Stimulated activated CD8-positive, alpha-beta memory T cell treated with anti-CD3 and anti-CD28 coated beads, Interleukin-7, amount 100 ng/mL, for 4 hours (primary cell): ENCODE measurements around the gene MAPKBP1.
"Not testable (repeated sequence)": the region's sequence is repeated elsewhere in the genome, so short reads cannot be mapped to it uniquely, and the experiment has no call there.

ENCODE experiments used
- DNase-seq, 2 donors: peaks; one replicate each; pipeline ENCODE4 v3.0.0-alpha.2; 2020; ENCODE audit warnings: low read depth in 2 of 2

MAPKBP1 gene, protein sequence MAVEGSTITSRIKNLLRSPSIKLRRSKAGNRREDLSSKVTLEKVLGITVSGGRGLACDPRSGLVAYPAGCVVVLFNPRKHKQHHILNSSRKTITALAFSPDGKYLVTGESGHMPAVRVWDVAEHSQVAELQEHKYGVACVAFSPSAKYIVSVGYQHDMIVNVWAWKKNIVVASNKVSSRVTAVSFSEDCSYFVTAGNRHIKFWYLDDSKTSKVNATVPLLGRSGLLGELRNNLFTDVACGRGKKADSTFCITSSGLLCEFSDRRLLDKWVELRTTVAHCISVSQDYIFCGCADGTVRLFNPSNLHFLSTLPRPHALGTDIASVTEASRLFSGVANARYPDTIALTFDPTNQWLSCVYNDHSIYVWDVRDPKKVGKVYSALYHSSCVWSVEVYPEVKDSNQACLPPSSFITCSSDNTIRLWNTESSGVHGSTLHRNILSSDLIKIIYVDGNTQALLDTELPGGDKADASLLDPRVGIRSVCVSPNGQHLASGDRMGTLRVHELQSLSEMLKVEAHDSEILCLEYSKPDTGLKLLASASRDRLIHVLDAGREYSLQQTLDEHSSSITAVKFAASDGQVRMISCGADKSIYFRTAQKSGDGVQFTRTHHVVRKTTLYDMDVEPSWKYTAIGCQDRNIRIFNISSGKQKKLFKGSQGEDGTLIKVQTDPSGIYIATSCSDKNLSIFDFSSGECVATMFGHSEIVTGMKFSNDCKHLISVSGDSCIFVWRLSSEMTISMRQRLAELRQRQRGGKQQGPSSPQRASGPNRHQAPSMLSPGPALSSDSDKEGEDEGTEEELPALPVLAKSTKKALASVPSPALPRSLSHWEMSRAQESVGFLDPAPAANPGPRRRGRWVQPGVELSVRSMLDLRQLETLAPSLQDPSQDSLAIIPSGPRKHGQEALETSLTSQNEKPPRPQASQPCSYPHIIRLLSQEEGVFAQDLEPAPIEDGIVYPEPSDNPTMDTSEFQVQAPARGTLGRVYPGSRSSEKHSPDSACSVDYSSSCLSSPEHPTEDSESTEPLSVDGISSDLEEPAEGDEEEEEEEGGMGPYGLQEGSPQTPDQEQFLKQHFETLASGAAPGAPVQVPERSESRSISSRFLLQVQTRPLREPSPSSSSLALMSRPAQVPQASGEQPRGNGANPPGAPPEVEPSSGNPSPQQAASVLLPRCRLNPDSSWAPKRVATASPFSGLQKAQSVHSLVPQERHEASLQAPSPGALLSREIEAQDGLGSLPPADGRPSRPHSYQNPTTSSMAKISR (N-terminal part only)

DNA sequence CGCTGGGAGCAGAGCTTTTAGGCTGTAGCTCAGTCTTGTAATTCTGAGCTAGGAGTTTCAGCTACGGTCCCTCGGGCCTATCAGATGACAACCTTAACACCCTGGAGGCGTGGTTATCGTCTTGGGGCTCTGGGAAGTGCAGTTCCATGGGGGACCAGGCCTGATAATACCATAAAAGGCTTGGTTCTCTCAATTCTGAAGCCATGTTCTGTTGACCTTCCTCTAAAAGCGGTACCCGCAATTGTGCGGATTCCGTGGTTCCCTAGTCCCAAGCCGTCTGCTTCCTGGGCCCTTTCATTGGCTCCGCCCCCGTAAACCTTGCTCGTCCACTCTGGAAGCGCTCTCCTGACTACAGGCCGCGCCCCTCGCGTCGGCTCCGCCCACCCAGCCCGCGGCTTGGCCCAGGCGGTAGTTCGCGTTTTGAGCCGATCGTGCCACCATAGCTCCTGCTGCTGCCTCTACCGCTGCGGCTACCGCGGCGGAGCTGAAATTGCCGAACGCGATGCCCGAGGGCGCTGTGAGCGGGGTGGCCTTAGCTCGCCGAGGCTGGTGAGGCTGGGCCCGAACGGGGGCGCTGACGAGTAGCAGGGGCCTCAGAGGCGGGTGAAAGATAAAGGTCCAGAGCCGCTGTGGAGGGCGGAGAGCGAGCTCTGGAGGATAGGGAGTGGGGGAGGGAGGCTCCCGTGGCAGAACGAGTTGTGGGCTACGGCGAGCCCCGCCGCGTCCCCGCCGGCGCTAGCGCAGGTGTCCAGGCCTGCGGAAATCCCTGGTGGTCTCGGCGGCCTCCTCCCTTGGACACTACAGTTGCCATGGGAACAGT is at the start of gene MAPKBP1:
Gene MAPKBP1 (plus strand): TSS at position 423 of the 820 bp plus-strand sequence. CDS start 792 bp downstream, outside the sequence.
- DNase-seq, result peak; percentile 88 to 96

DNA sequence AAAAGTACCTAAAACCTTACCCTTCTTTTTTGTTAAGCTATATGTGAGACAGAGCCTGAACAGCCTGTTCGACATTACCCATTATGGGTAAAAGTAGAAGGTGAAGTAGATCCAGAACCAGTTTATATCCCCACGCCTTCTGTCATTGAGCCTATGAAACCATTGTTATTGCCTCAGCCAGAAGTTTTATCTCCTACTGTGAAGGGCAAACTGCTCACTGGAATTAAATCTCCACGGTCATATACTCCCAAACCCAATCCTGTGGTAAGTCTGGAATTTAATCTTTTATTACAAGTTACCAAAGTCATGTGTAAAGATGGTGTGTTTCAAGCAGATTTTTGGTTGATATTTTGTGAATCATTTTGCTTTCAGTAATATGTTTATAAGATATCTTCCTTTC is 47.1 kb upstream of the MAPKBP1 start:
- DNase-seq, result no peak

DNA sequence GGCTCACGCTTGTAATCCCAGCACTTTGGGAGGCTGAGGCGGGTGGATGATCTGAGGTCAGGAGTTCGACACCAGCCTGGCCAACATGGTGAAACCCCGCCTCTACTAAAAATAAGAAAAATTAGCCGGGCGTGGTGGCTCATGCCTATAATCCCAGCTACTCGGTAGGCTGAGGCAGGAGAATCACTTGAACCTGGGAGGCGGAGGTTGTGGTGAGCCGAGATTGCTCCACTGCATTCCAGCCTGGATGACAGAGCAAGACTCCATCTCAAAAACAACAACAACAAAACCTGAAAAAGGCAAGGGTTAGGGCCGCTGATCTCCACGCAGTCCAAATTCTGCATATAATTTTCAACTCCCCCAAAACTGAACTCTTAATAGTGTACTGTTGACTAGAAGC is 46.2 kb upstream of the MAPKBP1 start:
- not testable (repeated sequence) for DNase-seq

DNA sequence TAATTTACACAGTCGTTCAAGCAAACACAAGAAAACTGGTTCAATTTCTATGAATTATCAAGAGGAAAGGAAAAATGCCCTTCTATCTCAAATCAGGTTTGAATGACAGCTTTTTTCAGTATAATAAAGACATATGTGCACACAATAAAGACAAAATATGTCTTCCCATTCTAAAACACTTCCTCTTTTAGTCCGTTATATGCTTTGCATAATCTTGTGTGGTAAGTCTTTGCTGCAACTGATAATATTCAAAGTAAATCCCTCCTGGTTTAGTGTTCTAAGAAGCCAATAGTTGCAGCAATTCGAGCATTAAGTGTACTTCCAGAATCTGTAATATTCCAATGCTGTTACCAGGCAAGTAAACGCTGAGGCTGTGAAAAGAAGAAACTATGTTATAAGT is 43.7 kb upstream of the MAPKBP1 start:
- DNase-seq, result no peak

DNA sequence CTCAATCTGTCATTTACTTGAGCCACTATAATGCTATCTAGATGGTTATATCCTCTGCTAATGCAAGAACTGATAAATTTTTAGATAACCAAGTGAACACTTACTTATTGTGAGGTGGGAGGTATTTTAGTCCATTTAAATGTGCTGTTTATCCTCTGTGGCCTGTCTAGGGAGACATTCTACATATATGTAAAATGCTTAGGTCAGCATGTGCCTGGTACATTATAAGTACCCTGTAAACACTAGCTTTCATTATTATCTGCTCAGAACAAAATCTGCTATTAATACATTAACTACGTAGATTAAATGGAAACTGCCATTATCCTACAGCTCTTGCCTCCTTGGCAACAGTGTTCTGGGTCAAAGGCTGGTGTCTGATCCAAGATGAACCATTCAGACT is 41.8 kb upstream of the MAPKBP1 start:
- no peak for DNase-seq

DNA sequence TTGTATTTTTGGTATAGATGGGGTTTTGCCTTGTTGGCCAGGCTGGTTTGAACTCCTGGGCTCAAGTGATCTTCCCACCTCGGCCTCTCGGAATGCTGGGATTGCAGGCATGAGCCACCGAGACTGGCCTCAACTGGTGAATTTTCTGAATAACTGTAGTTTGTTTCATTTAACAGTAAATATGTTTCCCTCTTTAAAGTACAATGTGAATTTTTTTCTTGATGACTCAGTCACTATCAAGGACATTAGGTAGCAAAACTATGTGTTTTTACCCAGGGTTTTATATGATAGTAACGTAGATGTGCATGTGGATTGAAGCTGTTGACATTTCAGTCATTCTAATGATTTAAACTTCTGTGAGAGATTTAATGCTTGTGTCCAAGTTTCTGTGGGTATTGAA is 40.2 kb upstream of the MAPKBP1 start:
- DNase-seq, result no peak

DNA sequence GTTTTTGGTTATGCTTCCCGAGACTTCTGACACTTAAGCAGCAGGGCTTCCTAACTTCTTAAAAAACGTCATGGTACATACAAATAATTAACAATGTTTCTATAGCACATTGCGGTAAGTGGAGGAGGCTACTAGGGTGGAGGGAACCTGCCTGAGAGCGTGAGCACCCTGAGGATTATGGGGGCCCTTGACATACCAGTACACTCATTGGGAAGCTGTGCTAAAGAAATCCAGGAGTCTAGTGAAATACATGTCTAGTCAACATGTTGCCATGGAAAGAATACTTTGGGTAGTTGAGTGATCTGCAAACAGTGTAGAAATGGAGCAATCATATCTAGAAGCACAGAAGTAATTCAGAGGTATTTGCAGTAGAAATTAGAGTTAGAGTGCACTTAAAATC is 39.2 kb upstream of the MAPKBP1 start:
- no peak for DNase-seq

DNA sequence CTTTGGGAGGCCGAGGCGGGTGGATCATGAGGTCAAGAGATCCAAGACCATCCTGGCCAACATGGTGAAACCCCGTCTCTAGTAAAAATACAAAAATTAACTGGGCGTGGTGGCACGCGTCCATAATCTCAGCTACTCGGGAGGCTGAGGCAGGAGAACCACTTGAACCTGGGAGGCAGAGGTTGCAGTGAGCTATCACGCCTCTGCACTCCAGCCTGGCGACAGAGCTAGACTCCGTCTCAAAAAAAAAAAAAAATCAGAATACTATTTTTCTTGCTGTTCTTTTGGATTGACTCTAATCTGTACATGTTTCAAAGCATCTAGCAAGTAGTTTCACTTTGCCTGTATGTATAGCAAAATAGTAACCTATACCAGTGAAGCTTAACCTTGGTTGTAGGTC is 38.8 kb upstream of the MAPKBP1 start:
- DNase-seq, result not testable (repeated sequence)

DNA sequence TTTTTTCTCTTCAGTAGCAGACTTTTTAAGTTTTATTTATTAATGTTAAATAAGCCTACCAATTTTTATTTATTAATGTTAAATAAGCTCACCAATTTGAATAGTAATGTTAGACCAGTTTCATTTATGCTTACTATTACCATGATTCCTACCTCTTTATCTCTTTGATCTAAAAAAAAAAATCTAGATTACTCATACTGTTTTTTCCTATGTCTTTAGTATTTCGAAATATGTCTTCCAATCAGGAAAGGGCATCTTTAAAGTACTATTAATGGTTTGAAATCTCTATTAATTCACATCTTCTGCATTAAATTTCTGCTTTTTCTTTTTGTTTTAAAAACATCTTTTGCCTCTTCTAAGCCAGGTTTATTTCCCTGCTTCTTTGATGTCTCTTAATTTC is 27.5 kb upstream of the MAPKBP1 start:
- DNase-seq, result no peak

DNA sequence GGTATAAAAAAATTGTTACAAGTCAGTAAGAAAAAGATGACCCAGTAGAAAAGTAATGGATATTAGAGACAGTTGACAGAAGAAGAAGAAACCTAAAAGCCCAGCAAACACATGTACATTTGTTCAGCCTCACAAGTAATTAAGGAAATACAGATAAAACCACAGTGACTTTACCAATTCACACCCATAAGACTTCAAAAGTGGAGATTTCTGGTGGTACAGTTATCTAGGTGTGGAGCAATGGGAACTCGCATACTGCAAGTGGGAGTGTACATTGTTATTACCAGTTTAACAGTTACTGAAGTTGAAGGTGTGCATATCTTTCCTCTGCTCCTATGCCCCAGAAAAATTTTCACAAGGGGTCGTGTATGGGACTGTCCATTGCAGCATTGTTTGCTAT is 18.1 kb upstream of the MAPKBP1 start:
- no peak for DNase-seq

DNA sequence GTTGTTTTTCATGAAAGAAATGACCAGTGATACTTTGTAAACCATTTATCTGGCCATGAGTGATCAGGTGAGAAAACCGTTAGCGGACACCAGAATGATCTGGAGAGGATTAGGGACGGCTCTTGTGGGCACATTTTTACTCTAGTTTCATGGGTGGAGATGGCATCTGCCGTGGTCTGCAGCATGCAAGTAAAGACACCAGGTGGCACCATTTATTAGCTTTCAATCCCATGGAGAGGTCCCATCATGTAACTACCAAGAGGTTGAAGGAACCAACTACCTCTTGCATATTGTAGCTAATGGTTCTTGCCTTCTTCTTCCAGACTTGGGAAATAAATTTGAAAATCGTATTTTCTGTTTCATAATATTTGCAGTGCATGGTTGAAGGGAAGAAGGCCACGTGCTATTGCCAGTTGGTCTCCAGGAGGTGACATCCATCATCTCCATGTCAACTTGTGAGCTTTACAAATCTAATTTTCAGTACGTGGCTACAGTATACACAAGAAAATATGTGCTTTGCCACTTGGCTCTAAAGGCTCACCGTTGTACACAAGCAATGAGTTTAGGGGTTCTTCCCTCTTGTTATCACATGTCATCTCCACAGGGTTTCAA is 1.5 kb upstream of the MAPKBP1 start:
- peak; percentile 35 to 38 for DNase-seq

DNA sequence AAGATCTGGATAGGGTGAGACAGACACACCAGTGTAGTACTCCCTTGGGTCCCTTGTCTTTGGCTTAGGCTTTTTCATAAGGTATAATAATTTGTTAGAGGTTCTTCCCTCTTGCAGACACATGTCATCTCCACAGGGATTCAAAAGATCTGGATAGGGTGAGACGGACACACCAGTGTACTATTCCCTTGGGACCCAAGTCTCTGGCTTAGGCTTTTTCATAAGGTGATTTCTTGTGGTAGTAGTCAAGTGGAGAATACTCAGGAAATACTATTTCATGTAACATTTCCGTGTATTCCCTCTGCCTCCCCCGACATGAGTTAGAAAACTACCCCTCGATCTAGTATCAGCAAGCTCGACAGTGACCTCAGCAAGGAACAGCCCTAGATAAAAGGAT is 954 bp upstream of the MAPKBP1 start:
- no peak for DNase-seq

DNA sequence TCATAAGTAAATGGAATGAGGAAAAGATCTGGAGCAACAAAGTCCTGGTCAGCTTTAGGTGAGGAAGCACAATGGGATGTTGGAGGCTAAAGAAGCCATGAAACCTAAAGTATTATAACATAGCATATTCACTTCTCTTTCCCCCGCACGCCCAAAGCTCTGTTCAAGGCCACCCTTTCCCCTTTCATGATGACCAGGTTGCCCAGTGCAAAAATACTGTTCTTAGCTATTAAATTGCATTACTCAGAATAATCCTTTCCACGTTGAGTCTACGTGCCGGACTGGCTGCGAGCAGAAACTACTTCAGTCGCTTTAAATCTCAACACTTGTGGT is 589 bp upstream of the MAPKBP1 start:
- DNase-seq, result no peak

DNA sequence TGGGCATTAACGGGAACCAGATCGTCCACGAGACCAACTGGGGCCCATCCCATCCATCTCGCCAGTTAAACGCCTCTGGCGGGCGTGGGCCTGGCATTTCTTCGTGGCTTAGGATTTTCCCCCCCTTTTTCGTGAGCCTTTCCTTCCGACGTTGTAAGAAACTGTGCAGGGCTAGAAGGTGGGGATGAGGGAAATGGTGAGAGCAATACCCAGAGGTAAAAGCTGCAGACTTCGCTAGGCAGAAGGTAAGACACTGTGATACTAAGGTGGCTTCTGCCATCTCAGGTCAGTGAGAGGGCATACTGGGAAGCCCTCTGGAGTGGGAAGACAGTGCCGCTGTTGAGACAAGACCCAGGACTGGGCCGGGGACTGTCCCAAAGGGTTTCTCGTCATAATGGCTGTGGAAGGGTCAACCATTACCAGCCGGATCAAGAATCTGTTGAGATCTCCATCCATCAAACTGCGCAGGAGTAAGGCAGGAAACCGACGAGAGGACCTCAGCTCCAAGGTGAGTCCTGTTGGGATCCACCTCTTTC is 666 bp downstream of the MAPKBP1 start:
- no peak for DNase-seq

DNA sequence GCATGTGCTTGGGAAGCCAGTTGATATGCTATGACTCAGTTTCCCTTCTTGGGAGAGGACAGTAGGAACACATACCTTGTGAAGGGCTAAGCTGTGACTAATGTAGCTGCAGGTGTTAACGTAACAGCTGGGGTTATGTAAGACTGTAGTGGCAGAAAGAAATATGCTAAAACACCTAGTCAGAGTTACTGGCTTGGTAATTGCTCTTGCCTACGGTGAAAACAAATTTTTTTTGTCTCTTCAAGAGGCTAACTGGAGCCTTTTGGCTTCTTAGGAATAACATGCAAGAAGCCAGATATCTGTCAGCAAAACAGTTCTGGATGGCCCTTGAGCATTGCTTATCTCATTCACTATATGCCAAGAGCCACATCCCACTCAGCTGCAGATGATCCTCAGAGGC is 1.4 kb downstream of the MAPKBP1 start:
- no peak for DNase-seq

DNA sequence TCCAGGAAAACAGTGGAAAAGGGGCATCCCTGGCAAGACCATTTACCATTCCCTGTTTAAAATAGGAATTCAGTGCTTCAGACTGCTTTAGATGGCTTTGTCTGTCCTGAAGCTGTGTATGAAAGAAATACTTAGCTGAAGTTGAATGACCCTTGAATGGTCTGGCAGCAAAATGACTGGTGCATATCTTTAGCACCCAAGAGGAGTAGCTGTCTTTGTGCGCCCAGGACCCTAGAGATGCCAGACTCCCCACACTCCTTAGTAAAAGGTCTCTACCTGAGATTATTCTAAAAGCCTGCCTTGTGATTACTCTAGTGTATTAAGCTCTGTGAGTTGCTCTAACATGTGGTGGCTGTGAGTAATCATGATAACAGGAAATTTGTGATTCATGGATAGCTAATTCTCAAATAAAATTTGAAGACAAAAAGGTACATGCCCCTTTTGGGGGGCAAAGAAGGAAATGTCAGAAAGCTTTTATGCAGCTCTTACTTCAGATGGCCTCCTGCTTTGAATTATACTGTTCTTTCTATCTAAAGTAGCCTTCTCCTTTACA is 3.2 kb downstream of the MAPKBP1 start:
- no peak for DNase-seq

DNA sequence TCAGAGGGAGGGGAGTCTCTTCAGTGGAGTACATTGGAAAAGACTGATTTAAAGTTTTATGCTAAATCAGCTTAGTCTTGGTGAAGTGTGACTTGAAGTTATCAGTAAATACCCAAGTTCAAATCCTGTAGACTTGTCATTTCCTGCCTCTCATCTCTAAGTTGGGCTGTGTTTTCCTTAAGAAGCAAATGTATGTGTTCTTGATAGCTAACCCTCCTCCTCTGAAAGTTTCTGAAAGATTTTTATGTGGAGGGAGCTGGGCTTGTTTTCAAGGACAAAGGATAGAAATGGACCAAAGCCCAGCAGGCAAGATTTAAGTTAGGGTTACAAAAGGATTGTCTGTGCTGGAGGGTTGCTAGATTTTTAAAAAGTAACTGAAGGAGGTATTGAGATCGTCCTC is 4.2 kb downstream of the MAPKBP1 start:
- DNase-seq, result no peak

DNA sequence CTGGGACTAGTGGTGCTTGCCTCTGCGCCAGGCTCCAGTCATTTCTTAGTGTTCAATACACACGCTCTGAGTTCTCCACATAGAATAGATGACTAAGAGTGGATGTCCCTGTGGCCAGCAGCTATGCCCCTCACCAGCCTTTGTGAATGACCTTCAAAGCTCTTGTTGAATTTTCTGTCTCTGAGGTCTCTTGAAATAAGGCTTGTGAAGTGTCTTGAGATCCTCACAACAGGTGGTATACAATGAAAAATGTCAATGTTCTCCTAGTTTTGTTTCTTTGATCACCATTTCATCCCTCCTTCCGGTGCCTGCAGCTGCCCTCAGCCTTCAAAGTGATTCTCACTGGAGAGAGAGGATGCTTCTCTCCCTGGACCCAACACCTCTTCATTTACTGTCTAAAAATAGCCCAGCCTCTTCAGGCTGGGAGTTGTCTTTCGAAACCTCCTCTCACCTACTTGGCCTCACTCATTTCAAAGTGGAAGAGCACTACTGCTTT is 5.4 kb downstream of the MAPKBP1 start:
- DNase-seq, result no peak

DNA sequence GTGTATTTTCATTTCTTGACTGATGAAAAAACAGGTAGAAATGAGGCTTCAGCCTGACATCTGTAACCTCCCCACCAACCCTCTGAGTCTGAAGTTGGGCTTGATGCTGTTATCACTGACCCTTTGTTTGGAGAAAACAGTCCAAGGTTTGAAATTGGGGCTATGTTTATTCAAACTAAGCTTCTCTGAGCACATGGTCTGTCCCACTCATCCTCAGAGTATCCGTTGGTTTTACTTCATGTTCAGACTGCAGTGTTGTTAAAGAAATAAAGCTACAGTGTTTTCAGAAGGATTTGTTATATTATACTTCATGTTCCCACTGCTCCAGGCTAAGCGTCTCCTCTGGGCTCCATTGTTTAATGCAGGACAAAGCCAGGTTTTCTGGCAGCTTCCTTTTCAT is 6.0 kb downstream of the MAPKBP1 start:
- DNase-seq, result no peak

DNA sequence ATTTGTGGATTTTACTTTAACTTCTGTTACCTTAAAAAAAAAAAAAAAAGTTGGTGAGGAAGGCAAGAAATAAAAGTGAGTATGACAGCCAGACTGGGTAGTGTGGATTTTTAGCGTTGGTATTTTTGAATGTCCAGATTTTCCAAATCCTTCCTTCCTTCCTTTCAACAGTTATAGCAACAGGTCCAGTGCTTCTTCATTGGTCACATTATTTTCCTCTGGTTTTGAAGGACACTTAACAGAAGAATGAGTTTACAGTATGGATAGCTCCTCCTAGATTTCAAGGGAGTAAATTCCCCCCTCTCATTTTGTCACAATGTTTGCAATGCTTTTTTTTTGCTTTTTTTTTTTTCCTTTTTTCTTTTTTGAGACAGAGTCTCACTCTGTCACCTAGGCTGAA is 6.4 kb downstream of the MAPKBP1 start:
- DNase-seq, result no peak
